HG03097 (cell line): ENCODE measurements around the gene LRBA.

Source experiments
- ATAC-seq: cut with Tn5 transposase; IDR thresholded peaks from one replicate; pipeline ENCODE4 v1.9.1; 2021; ENCODE audit not compliant: unreplicated experiment, low FRiP score

The LRBA gene

DNA sequence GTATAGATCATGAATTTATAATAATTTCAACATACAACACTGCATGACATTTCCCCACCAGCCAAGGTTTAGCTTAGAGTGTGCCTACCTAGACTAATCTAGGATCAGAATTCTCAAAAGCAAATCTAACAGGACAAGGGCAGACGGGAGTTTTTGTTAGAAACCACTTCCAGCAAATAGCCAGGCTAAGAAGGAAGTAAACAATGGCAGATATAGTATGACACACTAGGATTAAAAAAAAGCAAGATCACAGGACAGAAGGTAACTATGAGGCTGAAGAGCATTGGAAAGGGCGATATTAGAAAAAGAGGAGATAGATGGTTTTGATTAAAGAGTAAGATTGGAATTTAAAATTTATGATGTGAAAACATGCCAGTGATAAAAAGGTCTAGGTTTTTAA lies 124.8 kb downstream of the LRBA start:
- ATAC-seq, result no peak

GRCh38 chr4:150889306-150889705 lies 125.8 kb downstream of the LRBA start:
- no peak for ATAC-seq

DNA sequence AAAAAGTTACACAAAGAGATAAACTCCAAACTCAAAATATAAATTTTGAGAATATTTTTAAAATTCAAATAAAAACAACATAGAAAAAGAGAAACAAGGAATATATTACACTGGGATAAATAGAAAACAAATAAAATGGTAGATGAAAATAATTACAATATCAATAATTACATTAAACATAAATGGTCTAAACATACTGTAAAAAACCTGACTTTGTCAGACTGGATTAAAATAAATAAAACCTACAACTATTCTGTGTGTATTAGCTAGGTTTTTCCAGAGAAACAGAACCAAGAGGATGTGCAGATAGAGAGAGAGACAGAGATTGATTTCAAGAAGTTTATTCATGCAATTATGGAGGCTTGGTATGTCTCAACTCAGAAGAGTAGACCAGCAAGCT lies 126.5 kb downstream of the LRBA start:
- no peak for ATAC-seq

GRCh38 chr4:150888217-150888616 lies 126.9 kb downstream of the LRBA start:
- no peak for ATAC-seq

DNA sequence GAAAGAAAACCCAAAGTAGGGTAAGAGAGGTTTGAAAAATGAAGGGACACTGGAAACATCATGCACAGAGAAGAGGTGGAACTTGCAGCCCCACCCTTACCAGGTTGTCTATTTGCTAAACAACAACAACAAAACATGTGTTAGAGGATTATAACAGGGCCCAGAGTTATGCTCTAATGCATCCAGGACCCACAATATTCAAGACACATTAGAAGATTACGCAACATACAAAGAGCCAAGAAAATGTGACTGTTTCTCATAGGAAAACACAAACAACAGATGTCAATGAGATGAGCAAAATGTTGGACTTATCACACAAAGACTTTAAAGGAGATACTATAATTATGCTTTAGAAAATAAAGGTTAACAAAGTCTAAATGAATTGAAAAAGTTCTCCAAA lies 128.5 kb downstream of the LRBA start:
- no peak for ATAC-seq

GRCh38 chr4:150884625-150885024 lies 130.5 kb downstream of the LRBA start:
- no peak for ATAC-seq

- ATAC-seq, result no peak
Measured at GRCh38 chr4:150875367-150875766, 139.7 kb downstream of the LRBA start.

DNA sequence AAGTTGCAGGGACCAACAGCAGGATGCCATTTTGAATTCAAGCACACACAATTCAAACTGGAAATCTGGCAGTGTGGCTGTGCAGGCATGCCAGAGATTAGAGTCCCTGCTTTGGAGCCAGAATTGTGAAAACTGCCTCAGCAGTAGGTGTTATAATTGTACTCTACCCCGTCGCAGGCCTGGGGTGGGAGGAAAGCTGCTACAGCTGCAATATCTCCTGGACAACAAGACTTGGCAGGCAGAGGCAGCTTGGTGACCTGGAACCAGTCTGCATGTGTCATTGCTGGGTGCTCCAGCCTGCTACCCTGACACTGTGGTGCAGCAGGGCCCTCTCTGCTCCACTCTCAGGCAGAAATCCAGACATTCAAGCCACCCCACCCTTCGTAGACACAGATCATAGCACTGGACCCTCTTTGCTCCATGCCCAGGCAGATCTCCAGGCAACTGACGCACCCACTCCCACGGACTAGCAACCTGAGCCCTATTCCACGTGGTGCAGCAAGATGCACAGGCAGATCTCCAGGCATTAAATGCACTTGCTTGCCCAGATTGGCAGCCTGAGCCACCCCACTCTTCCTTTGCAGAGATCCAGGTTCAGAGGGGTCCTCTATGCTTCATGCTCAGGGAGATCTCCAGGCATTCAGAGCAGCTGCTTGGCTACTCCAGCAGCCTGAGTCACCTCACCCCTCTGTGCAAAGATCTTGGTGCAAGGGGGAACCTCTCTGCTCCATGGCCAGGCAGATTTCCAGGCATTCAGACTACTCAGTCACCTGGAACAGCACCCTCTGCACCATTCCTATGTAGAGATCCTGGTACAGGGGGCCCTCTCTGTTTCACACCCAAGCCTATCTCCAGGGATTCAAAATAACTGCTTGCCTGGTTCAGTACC lies 140.5 kb downstream of the LRBA start:
- ATAC-seq, result no peak

DNA sequence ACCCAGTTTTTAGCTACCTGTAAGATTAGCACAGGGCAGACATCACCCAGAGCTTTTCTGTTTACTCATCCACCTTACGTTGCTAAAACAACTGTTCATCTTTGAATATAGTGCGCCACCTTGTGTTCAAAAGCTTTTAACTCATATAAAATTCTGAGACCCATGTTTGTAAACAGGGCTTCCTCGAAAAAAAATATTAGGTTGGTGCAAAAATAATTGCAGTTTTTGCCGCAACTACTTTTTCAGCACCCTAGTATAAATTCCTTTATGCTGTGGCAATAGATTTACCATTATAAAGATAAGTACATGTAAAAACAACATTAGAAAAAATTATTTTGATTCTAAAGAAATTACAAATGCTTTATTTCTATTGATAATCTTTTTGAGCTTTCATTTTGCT lies 147.9 kb downstream of the LRBA start:
- ATAC-seq, result peak; percentile 68

DNA sequence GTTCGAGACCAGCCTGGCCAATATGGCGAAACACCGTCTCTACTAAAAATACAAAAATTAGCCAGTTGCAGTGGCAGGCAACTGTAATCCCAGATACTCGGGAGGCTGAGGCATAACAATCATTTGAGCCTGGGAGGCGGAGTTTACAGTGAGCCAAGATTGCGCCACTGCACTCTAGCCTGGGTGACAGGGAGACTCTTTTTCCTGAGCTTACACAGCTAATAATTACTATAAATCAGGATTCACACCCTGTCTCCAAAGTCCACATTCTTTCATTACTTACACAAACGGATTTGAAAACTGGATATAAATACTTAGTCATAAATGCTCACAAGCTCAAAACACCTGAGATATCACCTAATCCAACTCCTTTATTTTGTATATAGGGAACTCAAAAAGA lies 151.6 kb downstream of the LRBA start:
- ATAC-seq, result no peak

DNA sequence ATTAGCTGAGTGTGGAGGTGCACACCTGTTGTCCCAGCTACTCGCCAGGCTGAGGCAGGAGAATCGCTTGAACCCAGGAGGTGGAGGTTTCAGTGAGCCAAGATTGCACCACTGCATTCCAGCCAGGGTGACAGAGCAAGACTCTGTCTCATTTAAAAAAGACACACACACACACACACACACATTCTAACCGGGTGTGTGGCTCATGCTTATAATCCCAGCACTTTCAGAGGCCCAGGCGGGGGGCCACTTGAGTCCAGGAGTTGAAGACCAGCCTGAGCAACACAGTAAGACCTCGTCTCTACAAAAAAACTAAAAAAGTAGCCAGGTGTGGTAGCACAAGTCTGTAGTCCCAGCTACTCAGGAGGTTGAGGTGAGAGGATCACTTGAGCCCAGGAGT lies 152.3 kb downstream of the LRBA start:
- ATAC-seq, result no peak

DNA sequence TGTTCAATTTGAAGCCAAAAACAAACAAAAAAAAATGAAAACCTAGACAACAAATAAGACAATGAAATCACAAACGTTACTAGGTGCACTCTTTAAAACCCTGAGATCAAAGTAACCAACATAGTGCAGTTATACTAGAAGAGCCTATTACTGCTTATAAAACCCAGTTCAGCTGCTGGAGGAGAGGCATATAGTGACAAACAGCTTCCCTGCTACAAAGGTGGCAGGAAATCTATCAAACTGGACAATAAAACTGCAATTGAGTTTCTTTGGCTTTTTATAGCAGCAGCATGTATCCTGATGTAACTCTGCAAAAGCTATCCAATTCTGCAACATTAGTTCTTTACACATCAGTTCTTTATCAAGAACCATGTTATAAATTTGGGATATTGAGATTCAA lies 155.6 kb downstream of the LRBA start:
- ATAC-seq, result no peak

GRCh38 chr4:150855981-150856510 lies 159.0 kb downstream of the LRBA start:
- ATAC-seq, result no peak

DNA sequence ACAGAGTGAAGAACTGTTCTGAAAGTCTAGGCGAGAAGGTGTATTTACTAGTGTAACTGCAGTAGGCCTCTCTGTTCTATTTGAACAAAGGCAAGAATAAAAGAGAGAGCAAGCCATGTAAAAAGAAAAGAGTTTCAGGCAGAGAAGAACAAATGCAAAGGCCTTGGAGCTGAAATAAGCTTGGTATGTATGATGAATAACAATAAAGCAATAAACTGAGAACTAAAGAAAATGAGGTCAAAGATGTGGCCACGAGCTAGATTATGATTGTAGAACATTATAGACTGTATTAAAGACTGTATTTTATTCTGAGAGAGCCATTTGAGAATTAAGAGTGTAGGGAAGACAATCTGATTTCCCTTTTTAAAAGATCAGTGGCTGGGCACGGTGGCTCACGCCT lies 160.5 kb downstream of the LRBA start:
- no peak for ATAC-seq

- no peak for ATAC-seq
Measured at GRCh38 chr4:150853882-150854281, 161.2 kb downstream of the LRBA start.

DNA sequence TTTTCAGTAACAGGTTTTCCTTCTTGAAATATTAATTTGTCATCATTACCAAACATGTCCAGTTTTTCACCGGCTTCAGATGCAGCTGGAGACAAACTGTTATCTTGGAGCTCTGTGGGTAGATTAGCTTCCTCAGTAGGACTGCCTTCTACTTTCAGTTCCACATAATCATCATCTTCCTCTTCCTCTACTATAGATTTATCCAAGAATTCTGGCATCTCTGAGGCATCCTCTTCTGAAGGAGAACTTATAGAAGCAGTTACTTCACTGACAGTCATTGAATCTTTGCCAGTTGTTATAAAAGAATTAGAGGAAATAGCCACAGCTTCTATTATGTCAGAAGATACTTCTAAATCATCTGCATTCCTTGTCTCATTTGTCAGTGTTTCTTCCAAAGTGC lies 162.9 kb downstream of the LRBA start:
- no peak for ATAC-seq

DNA sequence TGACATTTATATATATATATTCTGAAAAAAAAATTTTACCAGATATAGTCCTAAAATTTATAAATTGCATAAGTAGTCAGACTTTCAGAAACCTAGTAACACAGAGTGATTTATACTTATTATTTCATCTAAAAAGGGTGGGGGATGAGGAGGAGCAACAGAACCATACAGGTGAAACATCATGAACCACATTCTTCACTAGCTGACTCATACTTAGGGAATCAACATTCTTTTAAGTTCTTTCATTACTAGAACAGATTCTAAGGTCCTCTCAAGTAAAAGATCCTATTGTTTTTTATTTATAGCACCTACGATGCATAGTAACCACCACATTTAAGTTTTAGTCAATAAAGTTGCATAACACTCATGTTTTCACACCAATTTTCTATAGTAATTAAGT lies 166.1 kb downstream of the LRBA start:
- ATAC-seq, result no peak

- ATAC-seq, result peak; percentile 94
Measured at GRCh38 chr4:150828159-150828558, 186.9 kb downstream of the LRBA start.

- no peak for ATAC-seq
Measured at GRCh38 chr4:150827226-150827625, 187.9 kb downstream of the LRBA start.

- ATAC-seq, result no peak
Measured at GRCh38 chr4:150826306-150826705, 188.8 kb downstream of the LRBA start.

GRCh38 chr4:150822407-150822806 lies 192.7 kb downstream of the LRBA start:
- no peak for ATAC-seq

DNA sequence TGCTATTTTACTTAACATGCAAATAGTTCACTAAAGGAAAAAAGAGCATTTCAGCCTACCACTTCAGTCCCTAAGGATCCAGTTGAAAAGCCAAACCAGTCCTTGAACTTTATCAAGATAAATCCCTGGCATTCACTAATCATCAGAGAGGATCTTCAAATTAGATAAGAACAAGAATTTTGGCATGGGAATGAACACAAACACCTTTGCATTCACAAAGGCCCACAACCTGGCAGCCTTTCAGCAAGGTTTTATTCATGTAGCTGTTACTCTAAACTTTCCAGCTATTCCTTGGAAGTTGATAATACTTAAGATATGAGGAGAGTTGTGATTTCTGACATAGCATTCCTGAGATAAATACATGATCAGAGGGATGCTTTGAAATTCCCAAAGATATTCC lies 193.4 kb downstream of the LRBA start:
- no peak for ATAC-seq
